ENCODE data around the gene SST.

SST gene

GRCh38 chr3:187669675-187670504 is at the start of gene SST:
Gene SST (minus strand): TSS chr3:187670394. CDS start chr3:187670291, 103 bp downstream.
- DNase-seq = peak; percentile 77

GRCh38 chr3:187719628-187720336 is 49.6 kb upstream of the SST start:
- DNase-seq = no peak

- no peak for DNase-seq
Measured at GRCh38 chr3:187718802-187719201, 48.6 kb upstream of the SST start.

- no peak for DNase-seq
Measured at GRCh38 chr3:187717572-187717971, 47.4 kb upstream of the SST start.

- peak; percentile 75 for DNase-seq
Measured at GRCh38 chr3:187714404-187714979, 44.3 kb upstream of the SST start.

GRCh38 chr3:187713504-187713903 is 43.3 kb upstream of the SST start:
- no peak for DNase-seq

GRCh38 chr3:187709155-187709554 is 39.0 kb upstream of the SST start:
- DNase-seq = no peak

GRCh38 chr3:187708696-187709095 is 38.5 kb upstream of the SST start:
- no peak for DNase-seq

GRCh38 chr3:187706971-187707370 is 36.8 kb upstream of the SST start:
- DNase-seq = no peak

GRCh38 chr3:187705164-187705563 is 35.0 kb upstream of the SST start:
- no peak for DNase-seq

- no peak for DNase-seq
Measured at GRCh38 chr3:187702507-187703033, 32.4 kb upstream of the SST start, which contains the start of gene RTP2. Gene RTP2 (minus strand): TSS chr3:187702557. CDS start chr3:187702128, 429 bp downstream.

GRCh38 chr3:187700249-187700648 is 30.1 kb upstream of the SST start:
- no peak for DNase-seq

- no peak for DNase-seq
Measured at GRCh38 chr3:187698499-187699399, 28.6 kb upstream of the SST start.

- DNase-seq = no peak
Measured at GRCh38 chr3:187696021-187696420, 25.8 kb upstream of the SST start.

- DNase-seq = no peak
Measured at GRCh38 chr3:187695449-187695848, 25.3 kb upstream of the SST start.

- DNase-seq = no peak
Measured at GRCh38 chr3:187694801-187695200, 24.6 kb upstream of the SST start.

- no peak for DNase-seq
Measured at GRCh38 chr3:187693431-187693830, 23.2 kb upstream of the SST start.

- DNase-seq = no peak
Measured at GRCh38 chr3:187689984-187690383, 19.8 kb upstream of the SST start.

GRCh38 chr3:187686621-187687273 is 16.6 kb upstream of the SST start:
- no peak for DNase-seq

- no peak for DNase-seq
Measured at GRCh38 chr3:187685948-187686347, 15.8 kb upstream of the SST start.

GRCh38 chr3:187684880-187685279 is 14.7 kb upstream of the SST start:
- DNase-seq = no peak

- no peak for DNase-seq
Measured at GRCh38 chr3:187684444-187684843, 14.2 kb upstream of the SST start.
